HCT116 (cell line): ENCODE results near the gene OR2A1.
"Not testable (repeated sequence)": the region's sequence is repeated elsewhere in the genome, so short reads cannot be mapped to it uniquely, and the experiment has no call there.

Experiments used
- CBX3 ChIP-seq: IDR thresholded peaks from 2 replicates; pipeline ENCODE4 v1.6.1; 2012; ENCODE audit warnings: low read depth
- EZH2phosphoT487 ChIP-seq: fragments of 200-600 bp; IDR thresholded peaks from 2 replicates; pipeline ENCODE4 v1.6.1; 2018; ENCODE audit warnings: antibody characterized with exemption, borderline replicate concordance
- JUND ChIP-seq: IDR thresholded peaks from 2 replicates; pipeline ENCODE4 v1.6.1; 2012
- POLR2A ChIP-seq: IDR thresholded peaks from 2 replicates; pipeline ENCODE4 v1.7.0; 2011; ENCODE audit warnings: borderline replicate concordance; ENCODE audit not compliant: insufficient read depth, insufficient read length; ENCODE audit errors: extremely low read depth
- POLR2AphosphoS5 ChIP-seq: IDR thresholded peaks from 2 replicates; pipeline ENCODE4 v1.6.1; 2011; ENCODE audit warnings: mild to moderate bottlenecking, low read depth, low read length, moderate library complexity
- RAD21 ChIP-seq: IDR thresholded peaks from 2 replicates; pipeline ENCODE4 v1.6.1; 2012; ENCODE audit warnings: low read depth, mild to moderate bottlenecking
- SP1 ChIP-seq: IDR thresholded peaks from 2 replicates; pipeline ENCODE4 v1.6.1; 2012; ENCODE audit warnings: low read depth
- TCF7L2 ChIP-seq: IDR thresholded peaks from 2 replicates; pipeline ENCODE4 v1.7.0; 2011; ENCODE audit warnings: borderline replicate concordance, inconsistent platforms; ENCODE audit not compliant: insufficient read depth, insufficient read length; ENCODE audit errors: extremely low read depth
- YY1 ChIP-seq: IDR thresholded peaks from 2 replicates; pipeline ENCODE4 v1.6.1; 2011; ENCODE audit warnings: low read length, low read depth, moderate library complexity, mild to moderate bottlenecking; ENCODE audit not compliant: insufficient replicate concordance; ENCODE audit errors: extremely low read depth
- ZFX ChIP-seq: fragments of 450-650 bp; IDR thresholded peaks from 2 replicates; pipeline ENCODE4 v1.6.1; 2017
- ZNF274 ChIP-seq: fragments of 200-500 bp; sonication (Bioruptor generic); IDR thresholded peaks from 2 replicates; pipeline ENCODE4 v1.6.1; 2014; ENCODE audit warnings: mild to moderate bottlenecking, low read depth, low read length, inconsistent platforms
- TF ChIP-seq, protein P1 (sequence below), 3 experiments: fragments of 200-600 bp in 1 of 3; sonication (generic) in 1 of 3; IDR thresholded peaks in 2 of 3; conservative IDR thresholded peaks in 1 of 3; 2 replicates each; pipeline ENCODE4 v1.5.1; 2012 to 2017; ENCODE audit warnings: low read depth in 2 of 3, low read length in 2 of 3, antibody characterized with exemption in 1 of 3, borderline replicate concordance in 1 of 3, control low read depth in 1 of 3, mild to moderate bottlenecking in 1 of 3, mixed read lengths in 1 of 3, mixed run types in 1 of 3, moderate library complexity in 1 of 3; ENCODE audit not compliant: insufficient read depth in 1 of 3
- TF ChIP-seq, protein P2 (sequence below): IDR thresholded peaks from 2 replicates; pipeline ENCODE4 v1.6.1; 2012

DNA sequence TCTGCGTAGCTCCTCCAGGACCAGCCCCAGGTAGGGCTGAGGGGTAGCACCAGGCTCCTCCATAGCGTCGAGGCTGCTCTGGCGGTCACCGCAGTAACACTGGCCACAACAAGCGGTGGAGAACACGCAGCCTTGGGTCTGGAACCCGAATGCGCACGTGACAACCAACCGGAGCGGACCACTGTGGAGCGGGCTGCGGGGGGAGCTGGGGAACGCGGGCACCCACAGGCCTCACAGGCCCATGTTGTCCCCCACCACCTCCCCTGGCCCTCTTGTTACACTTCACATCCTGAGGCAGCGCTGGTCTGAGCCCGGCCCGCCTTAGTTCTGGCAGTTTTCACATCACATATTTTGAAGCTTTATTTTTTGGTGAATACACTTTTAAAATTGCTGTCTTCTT is 43.0 kb upstream of the OR2A1 start, which contains the start of gene CTAGE8:
- not testable (repeated sequence) for TF ChIP-seq ZFX, ZNF274, SP1, EZH2phosphoT487, RAD21, POLR2A, CBX3, YY1, POLR2AphosphoS5, TCF7L2, JUND
- TF ChIP-seq, protein P1, sequence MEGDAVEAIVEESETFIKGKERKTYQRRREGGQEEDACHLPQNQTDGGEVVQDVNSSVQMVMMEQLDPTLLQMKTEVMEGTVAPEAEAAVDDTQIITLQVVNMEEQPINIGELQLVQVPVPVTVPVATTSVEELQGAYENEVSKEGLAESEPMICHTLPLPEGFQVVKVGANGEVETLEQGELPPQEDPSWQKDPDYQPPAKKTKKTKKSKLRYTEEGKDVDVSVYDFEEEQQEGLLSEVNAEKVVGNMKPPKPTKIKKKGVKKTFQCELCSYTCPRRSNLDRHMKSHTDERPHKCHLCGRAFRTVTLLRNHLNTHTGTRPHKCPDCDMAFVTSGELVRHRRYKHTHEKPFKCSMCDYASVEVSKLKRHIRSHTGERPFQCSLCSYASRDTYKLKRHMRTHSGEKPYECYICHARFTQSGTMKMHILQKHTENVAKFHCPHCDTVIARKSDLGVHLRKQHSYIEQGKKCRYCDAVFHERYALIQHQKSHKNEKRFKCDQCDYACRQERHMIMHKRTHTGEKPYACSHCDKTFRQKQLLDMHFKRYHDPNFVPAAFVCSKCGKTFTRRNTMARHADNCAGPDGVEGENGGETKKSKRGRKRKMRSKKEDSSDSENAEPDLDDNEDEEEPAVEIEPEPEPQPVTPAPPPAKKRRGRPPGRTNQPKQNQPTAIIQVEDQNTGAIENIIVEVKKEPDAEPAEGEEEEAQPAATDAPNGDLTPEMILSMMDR (IDR thresholded peaks at IDR 0.05 in 2 of 3, conservative IDR thresholded peaks at IDR 0.05 in 1 of 3; ENCODE audit: borderline replicate concordance in 1 of 3, insufficient read depth in 1 of 3, low read depth in 2 of 3, low read length in 2 of 3) = not testable (repeated sequence)
- TF ChIP-seq, protein P2, sequence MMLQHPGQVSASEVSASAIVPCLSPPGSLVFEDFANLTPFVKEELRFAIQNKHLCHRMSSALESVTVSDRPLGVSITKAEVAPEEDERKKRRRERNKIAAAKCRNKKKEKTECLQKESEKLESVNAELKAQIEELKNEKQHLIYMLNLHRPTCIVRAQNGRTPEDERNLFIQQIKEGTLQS = not testable (repeated sequence)
